Measurements from ENCODE around the gene NCAM2.

- TF ChIP-seq, protein P1, sequence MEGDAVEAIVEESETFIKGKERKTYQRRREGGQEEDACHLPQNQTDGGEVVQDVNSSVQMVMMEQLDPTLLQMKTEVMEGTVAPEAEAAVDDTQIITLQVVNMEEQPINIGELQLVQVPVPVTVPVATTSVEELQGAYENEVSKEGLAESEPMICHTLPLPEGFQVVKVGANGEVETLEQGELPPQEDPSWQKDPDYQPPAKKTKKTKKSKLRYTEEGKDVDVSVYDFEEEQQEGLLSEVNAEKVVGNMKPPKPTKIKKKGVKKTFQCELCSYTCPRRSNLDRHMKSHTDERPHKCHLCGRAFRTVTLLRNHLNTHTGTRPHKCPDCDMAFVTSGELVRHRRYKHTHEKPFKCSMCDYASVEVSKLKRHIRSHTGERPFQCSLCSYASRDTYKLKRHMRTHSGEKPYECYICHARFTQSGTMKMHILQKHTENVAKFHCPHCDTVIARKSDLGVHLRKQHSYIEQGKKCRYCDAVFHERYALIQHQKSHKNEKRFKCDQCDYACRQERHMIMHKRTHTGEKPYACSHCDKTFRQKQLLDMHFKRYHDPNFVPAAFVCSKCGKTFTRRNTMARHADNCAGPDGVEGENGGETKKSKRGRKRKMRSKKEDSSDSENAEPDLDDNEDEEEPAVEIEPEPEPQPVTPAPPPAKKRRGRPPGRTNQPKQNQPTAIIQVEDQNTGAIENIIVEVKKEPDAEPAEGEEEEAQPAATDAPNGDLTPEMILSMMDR (IDR thresholded peaks at IDR 0.05), result no peak
- TF ChIP-seq POLR2A (IDR thresholded peaks at IDR 0.05), result no peak
These were observed 166.9 kb downstream of the NCAM2 start for GRCh38 chr21:21165063-21165645.

Measured in heart left ventricle (tissue), 13 donors.